ENCODE results near the gene PARVB.

DNA sequence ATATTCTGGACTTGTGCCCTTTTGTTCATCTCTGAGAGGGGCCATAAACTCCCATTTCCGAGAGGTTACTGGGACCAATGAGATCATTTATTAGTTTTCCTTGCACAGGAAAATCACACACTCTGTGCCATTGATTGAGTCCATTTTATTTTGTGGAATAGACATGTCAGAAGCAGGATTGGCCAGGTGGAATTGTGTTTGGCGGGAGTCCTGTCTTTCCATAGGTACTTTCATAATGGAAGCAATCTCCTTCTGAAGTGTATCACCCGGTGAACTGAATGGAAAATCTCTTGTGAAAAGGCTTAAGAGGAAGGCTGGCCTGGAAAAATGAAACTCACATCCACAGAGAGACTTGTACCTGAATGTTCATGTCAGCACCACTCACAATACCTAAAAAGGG, 93.6 kb downstream of the PARVB start:
- TF ChIP-seq, protein P1, sequence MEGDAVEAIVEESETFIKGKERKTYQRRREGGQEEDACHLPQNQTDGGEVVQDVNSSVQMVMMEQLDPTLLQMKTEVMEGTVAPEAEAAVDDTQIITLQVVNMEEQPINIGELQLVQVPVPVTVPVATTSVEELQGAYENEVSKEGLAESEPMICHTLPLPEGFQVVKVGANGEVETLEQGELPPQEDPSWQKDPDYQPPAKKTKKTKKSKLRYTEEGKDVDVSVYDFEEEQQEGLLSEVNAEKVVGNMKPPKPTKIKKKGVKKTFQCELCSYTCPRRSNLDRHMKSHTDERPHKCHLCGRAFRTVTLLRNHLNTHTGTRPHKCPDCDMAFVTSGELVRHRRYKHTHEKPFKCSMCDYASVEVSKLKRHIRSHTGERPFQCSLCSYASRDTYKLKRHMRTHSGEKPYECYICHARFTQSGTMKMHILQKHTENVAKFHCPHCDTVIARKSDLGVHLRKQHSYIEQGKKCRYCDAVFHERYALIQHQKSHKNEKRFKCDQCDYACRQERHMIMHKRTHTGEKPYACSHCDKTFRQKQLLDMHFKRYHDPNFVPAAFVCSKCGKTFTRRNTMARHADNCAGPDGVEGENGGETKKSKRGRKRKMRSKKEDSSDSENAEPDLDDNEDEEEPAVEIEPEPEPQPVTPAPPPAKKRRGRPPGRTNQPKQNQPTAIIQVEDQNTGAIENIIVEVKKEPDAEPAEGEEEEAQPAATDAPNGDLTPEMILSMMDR (tag by site-specific recombination; IDR thresholded peaks at IDR 0.05), result no peak
- TF ChIP-seq ZEB2 (tag by site-specific recombination; IDR thresholded peaks at IDR 0.05), result no peak
- TF ChIP-seq SETDB1 (IDR thresholded peaks at IDR 0.05; ENCODE audit: insufficient read length, low read length), result no peak
- TF ChIP-seq GLIS2 (tag by site-specific recombination; IDR thresholded peaks at IDR 0.05), result no peak
- no peak for TF ChIP-seq ZNF221 (tag by site-specific recombination; IDR thresholded peaks at IDR 0.05; ENCODE audit: borderline replicate concordance)
- TF ChIP-seq, protein P2, sequence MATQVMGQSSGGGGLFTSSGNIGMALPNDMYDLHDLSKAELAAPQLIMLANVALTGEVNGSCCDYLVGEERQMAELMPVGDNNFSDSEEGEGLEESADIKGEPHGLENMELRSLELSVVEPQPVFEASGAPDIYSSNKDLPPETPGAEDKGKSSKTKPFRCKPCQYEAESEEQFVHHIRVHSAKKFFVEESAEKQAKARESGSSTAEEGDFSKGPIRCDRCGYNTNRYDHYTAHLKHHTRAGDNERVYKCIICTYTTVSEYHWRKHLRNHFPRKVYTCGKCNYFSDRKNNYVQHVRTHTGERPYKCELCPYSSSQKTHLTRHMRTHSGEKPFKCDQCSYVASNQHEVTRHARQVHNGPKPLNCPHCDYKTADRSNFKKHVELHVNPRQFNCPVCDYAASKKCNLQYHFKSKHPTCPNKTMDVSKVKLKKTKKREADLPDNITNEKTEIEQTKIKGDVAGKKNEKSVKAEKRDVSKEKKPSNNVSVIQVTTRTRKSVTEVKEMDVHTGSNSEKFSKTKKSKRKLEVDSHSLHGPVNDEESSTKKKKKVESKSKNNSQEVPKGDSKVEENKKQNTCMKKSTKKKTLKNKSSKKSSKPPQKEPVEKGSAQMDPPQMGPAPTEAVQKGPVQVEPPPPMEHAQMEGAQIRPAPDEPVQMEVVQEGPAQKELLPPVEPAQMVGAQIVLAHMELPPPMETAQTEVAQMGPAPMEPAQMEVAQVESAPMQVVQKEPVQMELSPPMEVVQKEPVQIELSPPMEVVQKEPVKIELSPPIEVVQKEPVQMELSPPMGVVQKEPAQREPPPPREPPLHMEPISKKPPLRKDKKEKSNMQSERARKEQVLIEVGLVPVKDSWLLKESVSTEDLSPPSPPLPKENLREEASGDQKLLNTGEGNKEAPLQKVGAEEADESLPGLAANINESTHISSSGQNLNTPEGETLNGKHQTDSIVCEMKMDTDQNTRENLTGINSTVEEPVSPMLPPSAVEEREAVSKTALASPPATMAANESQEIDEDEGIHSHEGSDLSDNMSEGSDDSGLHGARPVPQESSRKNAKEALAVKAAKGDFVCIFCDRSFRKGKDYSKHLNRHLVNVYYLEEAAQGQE (tag by site-specific recombination; IDR thresholded peaks at IDR 0.05), result no peak
- TF ChIP-seq, protein P3, sequence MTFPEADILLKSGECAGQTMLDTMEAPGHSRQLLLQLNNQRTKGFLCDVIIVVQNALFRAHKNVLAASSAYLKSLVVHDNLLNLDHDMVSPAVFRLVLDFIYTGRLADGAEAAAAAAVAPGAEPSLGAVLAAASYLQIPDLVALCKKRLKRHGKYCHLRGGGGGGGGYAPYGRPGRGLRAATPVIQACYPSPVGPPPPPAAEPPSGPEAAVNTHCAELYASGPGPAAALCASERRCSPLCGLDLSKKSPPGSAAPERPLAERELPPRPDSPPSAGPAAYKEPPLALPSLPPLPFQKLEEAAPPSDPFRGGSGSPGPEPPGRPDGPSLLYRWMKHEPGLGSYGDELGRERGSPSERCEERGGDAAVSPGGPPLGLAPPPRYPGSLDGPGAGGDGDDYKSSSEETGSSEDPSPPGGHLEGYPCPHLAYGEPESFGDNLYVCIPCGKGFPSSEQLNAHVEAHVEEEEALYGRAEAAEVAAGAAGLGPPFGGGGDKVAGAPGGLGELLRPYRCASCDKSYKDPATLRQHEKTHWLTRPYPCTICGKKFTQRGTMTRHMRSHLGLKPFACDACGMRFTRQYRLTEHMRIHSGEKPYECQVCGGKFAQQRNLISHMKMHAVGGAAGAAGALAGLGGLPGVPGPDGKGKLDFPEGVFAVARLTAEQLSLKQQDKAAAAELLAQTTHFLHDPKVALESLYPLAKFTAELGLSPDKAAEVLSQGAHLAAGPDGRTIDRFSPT (tag by site-specific recombination; IDR thresholded peaks at IDR 0.05), result no peak
- TF ChIP-seq, protein P4, sequence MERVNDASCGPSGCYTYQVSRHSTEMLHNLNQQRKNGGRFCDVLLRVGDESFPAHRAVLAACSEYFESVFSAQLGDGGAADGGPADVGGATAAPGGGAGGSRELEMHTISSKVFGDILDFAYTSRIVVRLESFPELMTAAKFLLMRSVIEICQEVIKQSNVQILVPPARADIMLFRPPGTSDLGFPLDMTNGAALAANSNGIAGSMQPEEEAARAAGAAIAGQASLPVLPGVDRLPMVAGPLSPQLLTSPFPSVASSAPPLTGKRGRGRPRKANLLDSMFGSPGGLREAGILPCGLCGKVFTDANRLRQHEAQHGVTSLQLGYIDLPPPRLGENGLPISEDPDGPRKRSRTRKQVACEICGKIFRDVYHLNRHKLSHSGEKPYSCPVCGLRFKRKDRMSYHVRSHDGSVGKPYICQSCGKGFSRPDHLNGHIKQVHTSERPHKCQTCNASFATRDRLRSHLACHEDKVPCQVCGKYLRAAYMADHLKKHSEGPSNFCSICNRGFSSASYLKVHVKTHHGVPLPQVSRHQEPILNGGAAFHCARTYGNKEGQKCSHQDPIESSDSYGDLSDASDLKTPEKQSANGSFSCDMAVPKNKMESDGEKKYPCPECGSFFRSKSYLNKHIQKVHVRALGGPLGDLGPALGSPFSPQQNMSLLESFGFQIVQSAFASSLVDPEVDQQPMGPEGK (tag by site-specific recombination; IDR thresholded peaks at IDR 0.05), result no peak

Measured in HEK293 (cell line).